ENCODE results near the gene RIMBP2. TPM values are rescaled to one million over a fixed set of nuclear protein-coding genes. Genes with fewer than 3 reads are reported as not detected.

RIMBP2 gene
- total RNA-seq, 1 donor from 2014 or later = 0.25 TPM

DNA sequence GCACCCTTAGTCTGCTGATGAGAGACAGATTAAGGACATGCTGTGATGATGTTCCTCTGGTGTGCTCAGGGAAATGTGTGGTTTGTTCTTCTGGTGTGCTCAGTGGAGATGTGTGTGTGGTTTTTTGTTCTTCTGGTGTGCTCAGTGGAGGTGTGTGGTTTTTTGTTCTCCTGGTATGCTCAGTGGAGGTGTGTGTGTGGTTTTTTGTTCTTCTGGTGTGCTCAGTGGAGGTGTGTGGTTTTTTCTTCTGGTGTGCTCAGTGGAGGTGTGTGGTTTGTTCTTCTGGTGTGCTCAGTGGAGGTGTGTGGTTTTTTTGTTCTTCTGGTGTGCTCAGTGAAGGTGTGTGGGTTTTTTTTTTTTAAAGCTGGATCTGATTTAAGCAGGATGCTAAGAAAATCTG, 363.0 kb downstream of the RIMBP2 start:
- intact Hi-C loops (cut with DNase I) = no loop called here
- no peaks in the 10 kb centered on the region for H3K9me3 ChIP-seq
- no peak for TF ChIP-seq POLR2AphosphoS5 (IDR thresholded peaks at IDR 0.05; ENCODE audit: insufficient read depth in 1 of 2, low read depth in 1 of 2)
- TF ChIP-seq POLR2A (IDR thresholded peaks at IDR 0.05) = no peak
- TF ChIP-seq, protein P1, sequence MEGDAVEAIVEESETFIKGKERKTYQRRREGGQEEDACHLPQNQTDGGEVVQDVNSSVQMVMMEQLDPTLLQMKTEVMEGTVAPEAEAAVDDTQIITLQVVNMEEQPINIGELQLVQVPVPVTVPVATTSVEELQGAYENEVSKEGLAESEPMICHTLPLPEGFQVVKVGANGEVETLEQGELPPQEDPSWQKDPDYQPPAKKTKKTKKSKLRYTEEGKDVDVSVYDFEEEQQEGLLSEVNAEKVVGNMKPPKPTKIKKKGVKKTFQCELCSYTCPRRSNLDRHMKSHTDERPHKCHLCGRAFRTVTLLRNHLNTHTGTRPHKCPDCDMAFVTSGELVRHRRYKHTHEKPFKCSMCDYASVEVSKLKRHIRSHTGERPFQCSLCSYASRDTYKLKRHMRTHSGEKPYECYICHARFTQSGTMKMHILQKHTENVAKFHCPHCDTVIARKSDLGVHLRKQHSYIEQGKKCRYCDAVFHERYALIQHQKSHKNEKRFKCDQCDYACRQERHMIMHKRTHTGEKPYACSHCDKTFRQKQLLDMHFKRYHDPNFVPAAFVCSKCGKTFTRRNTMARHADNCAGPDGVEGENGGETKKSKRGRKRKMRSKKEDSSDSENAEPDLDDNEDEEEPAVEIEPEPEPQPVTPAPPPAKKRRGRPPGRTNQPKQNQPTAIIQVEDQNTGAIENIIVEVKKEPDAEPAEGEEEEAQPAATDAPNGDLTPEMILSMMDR (IDR thresholded peaks at IDR 0.05) = no peak
- no peaks in the 10 kb centered on the region for H3K36me3 ChIP-seq
- no peaks in the 10 kb centered on the region for H3K27me3 ChIP-seq
- no peak overlapping the region for H3K27ac ChIP-seq
- DNase-seq (ENCODE audit: extremely low spot score in 2 of 2) = no peak
- H3K4me3 ChIP-seq = no peak overlapping the region
- H3K4me1 ChIP-seq = no peaks in the 10 kb centered on the region

DNA sequence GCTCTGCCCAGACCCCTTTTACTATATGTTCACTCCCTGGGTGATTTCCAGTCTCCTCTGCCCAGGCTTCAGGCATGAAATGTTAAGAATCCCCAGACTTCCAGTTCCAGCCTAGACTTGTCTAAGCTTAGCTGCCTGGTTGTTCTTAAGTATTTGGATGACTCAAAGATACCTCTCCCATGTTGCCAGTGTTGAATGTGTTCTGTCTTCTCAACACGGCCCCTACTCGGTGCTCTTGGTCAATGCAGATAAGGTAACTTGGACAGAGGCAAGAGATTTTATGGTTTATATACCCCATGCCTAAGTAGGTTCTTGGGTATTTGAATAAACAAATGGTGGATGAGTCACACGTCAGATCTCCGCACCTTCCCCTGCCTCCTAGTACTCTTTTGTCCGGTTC, 364.8 kb downstream of the RIMBP2 start:
- Histone ChIP-seq H3K4me3 (no peak overlapping the region), H3K9me3 (no peaks in the 10 kb centered on the region), H3K27ac (no peak overlapping the region), H3K27me3 (no peaks in the 10 kb centered on the region), H3K36me3 (no peaks in the 10 kb centered on the region), H3K4me1 (no peaks in the 10 kb centered on the region)
- no peak for DNase-seq (ENCODE audit: extremely low spot score in 2 of 2)
- intact Hi-C loops (cut with DNase I) = no loop called here
- TF ChIP-seq POLR2AphosphoS5 (IDR thresholded peaks at IDR 0.05; ENCODE audit: insufficient read depth in 1 of 2, low read depth in 1 of 2) = peak in 1 of 2 donors; percentile 16
- TF ChIP-seq POLR2A (IDR thresholded peaks at IDR 0.05) = no peak

DNA sequence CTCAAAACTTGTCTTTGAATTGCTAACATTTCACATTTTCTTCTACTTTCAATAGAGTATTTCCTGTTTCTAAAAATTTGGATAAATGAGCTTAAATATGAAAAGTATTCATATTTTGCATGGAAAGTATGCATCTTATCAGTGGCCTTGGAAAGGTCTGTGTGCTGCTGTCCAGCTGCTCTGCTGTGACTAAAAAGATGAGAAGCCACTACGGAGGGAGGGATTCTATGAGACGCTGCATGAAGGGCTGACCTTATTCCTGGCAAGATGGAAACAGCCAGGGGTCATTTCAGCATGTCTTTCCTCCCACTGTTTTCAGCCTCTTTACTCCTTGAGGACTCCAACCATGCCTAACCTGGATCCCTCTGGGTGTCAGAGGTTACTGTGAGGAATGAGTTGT, 365.4 kb downstream of the RIMBP2 start:
- Histone ChIP-seq H3K4me1 (no peaks in the 10 kb centered on the region), H3K36me3 (no peaks in the 10 kb centered on the region), H3K4me3 (no peak overlapping the region), H3K27me3 (no peaks in the 10 kb centered on the region), H3K27ac (no peak overlapping the region), H3K9me3 (no peaks in the 10 kb centered on the region)
- intact Hi-C loops (cut with DNase I) = no loop called here
- TF ChIP-seq POLR2A (IDR thresholded peaks at IDR 0.05) = no peak
- DNase-seq (ENCODE audit: extremely low spot score in 2 of 2) = no peak

DNA sequence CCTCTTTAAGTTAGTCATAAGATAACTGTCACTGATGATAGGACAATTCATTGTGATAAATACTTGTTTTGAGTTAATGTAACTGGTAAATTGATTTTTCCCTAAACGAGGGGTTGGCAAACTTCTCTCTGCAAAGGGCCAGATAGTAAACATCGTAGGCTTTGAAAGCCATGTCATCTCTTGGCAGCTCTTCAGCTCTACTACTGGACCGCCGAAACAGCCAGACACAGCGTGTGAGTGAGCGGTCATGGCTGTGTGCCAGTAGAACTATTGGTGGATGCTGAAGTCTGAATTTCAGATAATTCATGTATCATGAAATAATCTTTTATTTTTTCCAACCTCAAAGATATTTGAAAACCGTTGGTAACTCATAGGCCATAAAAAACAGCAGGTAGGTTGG, 368.5 kb downstream of the RIMBP2 start:
- TF ChIP-seq POLR2A (IDR thresholded peaks at IDR 0.05) = no peak
- TF ChIP-seq, protein P1 (IDR thresholded peaks at IDR 0.05) = no peak
- no peak for TF ChIP-seq POLR2AphosphoS5 (IDR thresholded peaks at IDR 0.05; ENCODE audit: insufficient read depth in 1 of 2, low read depth in 1 of 2)
- intact Hi-C loops (cut with DNase I) = no loop called here
- Histone ChIP-seq H3K4me3 (no peak overlapping the region), H3K27me3 (no peaks in the 10 kb centered on the region), H3K4me1 (no peaks in the 10 kb centered on the region), H3K36me3 (no peaks in the 10 kb centered on the region), H3K9me3 (no peaks in the 10 kb centered on the region), H3K27ac (no peak overlapping the region)
- DNase-seq (ENCODE audit: extremely low spot score in 2 of 2) = no peak

Other genes starting within 250 kb of the RIMBP2 start
- gene STX2, start 123.0 kb upstream of the RIMBP2 start, total RNA-seq = 16.5 TPM
- 250 TPM for gene RAN, start 155.8 kb upstream of the RIMBP2 start, total RNA-seq
- 35.8 TPM for gene ADGRD1, start 237.6 kb upstream of the RIMBP2 start, total RNA-seq

Measured in vagina (tissue), 2 donors.